Peyer's patch (tissue), 4 donors: Measurements from ENCODE around the gene KLHDC7A. TPM values are rescaled to one million over a fixed set of nuclear protein-coding genes. Genes with fewer than 3 reads are reported as not detected.

Experiments
- DNase-seq, 3 donors: peaks; one replicate each; pipeline ENCODE4 v3.0.0-alpha.2; 2017 to 2019
- H3K27ac ChIP-seq, 4 donors: fragments of 200-600 bp; sonication (generic); one replicate each; pipeline ENCODE4 v1.5.1; 2016 to 2019
- H3K27me3 ChIP-seq, 2 donors: fragments of 200-600 bp; sonication (generic); one replicate each; pipeline ENCODE4 v1.5.1; 2019
- H3K36me3 ChIP-seq, 3 donors: fragments of 200-600 bp; sonication (generic); one replicate each; pipeline ENCODE4 v1.5.1; 2016 to 2019
- H3K4me1 ChIP-seq, 4 donors: fragments of 200-600 bp; sonication (generic); one replicate each; pipeline ENCODE4 v1.5.1; 2016 to 2019
- H3K4me3 ChIP-seq, 4 donors: fragments of 200-600 bp; sonication (generic); 1 replicate in 3 of 4; 2 replicates in 1 of 4; pipeline ENCODE4 v1.5.1; 2016 to 2019; ENCODE audit warnings: mild to moderate bottlenecking in 1 of 4
- H3K9me3 ChIP-seq, 4 donors: fragments of 200-600 bp; sonication (generic); one replicate each; pipeline ENCODE4 v1.5.1; 2016 to 2019; ENCODE audit warnings: mild to moderate bottlenecking in 1 of 4
- CTCF ChIP-seq, 6 experiments: fragments of 450-650 bp in 4 of 6; fragments of 200-600 bp in 2 of 6; sonication (generic) in 1 of 6; IDR thresholded peaks; one replicate each; pipeline ENCODE4 v1.5.1; 2017 to 2019; ENCODE audit warnings: antibody characterized with exemption in 6 of 6, mild to moderate bottlenecking in 3 of 6, moderate library complexity in 1 of 6
- POLR2A ChIP-seq, 2 donors: fragments of 450-650 bp; IDR thresholded peaks; one replicate each; pipeline ENCODE4 v1.5.1; 2017; ENCODE audit warnings: antibody characterized with exemption in 2 of 2, mild to moderate bottlenecking in 2 of 2, moderate library complexity in 2 of 2
- total RNA-seq, 4 donors: library from RNA; depleted of rRNA; stranded (reverse); fragments of >200 nt; gene quantifications; one replicate each; pipeline ENCODE4 v1.1.0, GENCODE V29; 2016

Gene KLHDC7A
- total RNA-seq, 4 donors from 2014 or later: 0.27 to 0.70 (median 0.38) TPM; not detected in 1

- TF ChIP-seq CTCF (IDR thresholded peaks at IDR 0.05) (no peak), POLR2A (IDR thresholded peaks at IDR 0.05) (no peak)
- no peak overlapping the region for H3K4me3 ChIP-seq
- DNase-seq: no peak
- no peaks in the 10 kb centered on the region for H3K4me1 ChIP-seq
- H3K27ac ChIP-seq: no peak overlapping the region
- no peaks in the 10 kb centered on the region for H3K9me3 ChIP-seq
- no peaks in the 10 kb centered on the region for H3K27me3 ChIP-seq
- H3K36me3 ChIP-seq: no peaks in the 10 kb centered on the region
These were observed 23.9 kb downstream of the KLHDC7A start for GRCh38 chr1:18504609-18505008.

DNA sequence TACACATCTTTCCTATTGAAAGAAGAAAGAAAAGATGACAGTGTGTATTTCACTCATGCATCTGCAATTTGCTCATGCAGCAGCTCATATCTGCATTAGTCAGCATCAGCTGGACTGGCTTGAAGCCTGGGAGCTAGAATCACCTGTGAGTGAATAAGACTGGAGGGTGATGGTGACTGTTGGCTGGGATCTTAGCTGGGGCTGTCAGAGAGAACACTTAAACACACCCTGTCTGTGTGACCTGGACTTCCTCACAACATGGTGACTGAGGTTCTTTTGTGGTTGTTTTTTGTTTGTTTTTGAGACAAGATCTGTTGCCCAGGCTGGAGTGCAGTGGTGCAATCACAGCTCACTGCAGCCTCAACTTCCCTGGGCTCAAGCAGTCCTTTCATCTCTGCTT, 24.9 kb downstream of the KLHDC7A start:
- DNase-seq: no peak
- H3K9me3 ChIP-seq: no peaks in the 10 kb centered on the region
- H3K4me1 ChIP-seq: no peaks in the 10 kb centered on the region
- no peak for TF ChIP-seq CTCF (IDR thresholded peaks at IDR 0.05)
- no peak for TF ChIP-seq POLR2A (IDR thresholded peaks at IDR 0.05)
- H3K27me3 ChIP-seq: no peaks in the 10 kb centered on the region
- no peak overlapping the region for H3K27ac ChIP-seq
- H3K36me3 ChIP-seq: no peaks in the 10 kb centered on the region
- no peak overlapping the region for H3K4me3 ChIP-seq

GRCh38 chr1:18508084-18508483, 27.4 kb downstream of the KLHDC7A start:
- DNase-seq: no peak
- H3K4me1 ChIP-seq: no peaks in the 10 kb centered on the region

DNA sequence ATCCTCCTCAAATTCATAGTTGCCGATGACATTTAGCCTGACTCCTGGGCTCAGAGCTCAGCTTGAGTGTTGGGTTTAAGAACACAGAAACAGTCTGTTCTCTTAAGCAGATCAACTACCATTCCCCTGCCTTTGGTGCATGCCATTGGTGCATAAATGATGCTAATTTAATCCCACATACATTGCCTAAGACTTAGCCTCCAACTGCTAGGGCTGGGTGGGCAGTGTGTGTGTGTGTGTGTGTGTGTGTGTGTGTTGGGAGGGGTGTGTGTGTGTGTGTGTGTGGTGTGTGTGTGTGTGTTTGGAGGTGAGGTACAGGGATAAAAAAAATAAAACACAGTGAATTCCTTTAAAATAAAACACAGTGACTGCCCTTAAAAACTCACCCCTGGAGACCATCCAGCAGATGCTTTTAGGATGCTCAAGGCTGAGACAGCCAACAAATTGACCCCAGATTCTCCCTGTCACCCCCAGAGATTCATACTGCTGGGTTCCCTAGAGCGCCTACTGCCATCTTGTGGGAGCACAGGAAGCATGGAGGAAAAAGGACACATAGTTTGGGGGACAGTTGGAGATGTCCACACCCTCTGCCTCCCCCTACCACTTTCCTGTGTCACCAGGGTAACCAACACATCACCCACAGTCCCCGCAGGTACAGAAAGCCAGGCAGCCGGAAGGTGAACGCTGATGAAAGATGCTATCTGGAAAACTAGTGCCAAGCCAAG, 30.6 kb downstream of the KLHDC7A start:
- Histone ChIP-seq H3K27ac (no peak overlapping the region), H3K36me3 (no peaks in the 10 kb centered on the region), H3K27me3 (no peaks in the 10 kb centered on the region), H3K4me1 (no peaks in the 10 kb centered on the region), H3K4me3 (no peak overlapping the region), H3K9me3 (peaks cover 0 to 3% (median 0%) of the 10 kb centered on the region in 4 donors)
- DNase-seq: no peak
- TF ChIP-seq CTCF (IDR thresholded peaks at IDR 0.05) (no peak), POLR2A (IDR thresholded peaks at IDR 0.05) (no peak)

More at GRCh38 chr1:18508084-18508483, 27.4 kb downstream of the KLHDC7A start:
- Histone ChIP-seq H3K4me3 (no peak overlapping the region), H3K27ac (no peak overlapping the region), H3K27me3 (no peaks in the 10 kb centered on the region), H3K9me3 (no peaks in the 10 kb centered on the region), H3K36me3 (no peaks in the 10 kb centered on the region)
- TF ChIP-seq POLR2A (IDR thresholded peaks at IDR 0.05) (no peak), CTCF (IDR thresholded peaks at IDR 0.05) (no peak)

DNA sequence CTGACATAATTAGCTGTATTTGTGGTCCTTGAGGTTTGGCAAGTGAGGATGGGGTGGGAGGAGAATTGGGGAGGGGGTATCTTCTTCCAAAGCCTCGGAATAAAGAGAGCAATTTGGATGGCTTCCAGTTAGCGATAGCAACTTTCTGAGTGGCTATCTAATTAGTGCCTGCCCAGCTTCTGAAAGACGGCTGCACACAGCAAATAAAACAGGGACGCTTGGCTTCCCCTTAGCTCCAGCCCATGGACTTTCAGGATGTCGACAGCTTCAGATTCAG, 31.1 kb downstream of the KLHDC7A start:
- H3K27ac ChIP-seq: no peak overlapping the region
- no peak for DNase-seq
- no peak for TF ChIP-seq POLR2A (IDR thresholded peaks at IDR 0.05)
- no peak for TF ChIP-seq CTCF (IDR thresholded peaks at IDR 0.05)

DNA sequence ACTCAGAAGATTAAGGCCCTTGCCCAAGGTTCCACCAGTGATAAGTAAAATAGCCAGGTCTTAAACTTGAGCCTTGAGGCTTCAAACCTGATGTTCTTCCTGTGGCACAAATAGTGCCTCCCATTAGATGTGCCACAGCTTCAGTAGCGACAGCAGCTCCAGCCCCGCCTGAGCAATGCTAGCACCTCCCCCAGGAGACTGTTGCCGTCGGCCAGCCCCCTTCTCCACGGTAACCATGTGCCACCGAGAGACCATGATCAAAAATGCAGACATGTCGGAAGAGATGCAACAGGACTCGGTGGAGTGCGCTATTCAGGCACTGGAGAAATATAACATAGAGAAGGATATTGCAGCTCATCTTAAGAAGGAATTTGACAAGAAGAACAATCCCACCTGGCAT, 32.2 kb downstream of the KLHDC7A start:
- Histone ChIP-seq H3K4me1 (no peaks in the 10 kb centered on the region), H3K27me3 (no peaks in the 10 kb centered on the region), H3K27ac (no peak overlapping the region), H3K4me3 (no peak overlapping the region), H3K9me3 (peaks cover 0 to 6% (median 0%) of the 10 kb centered on the region in 4 donors), H3K36me3 (no peaks in the 10 kb centered on the region)
- DNase-seq: no peak
- no peak for TF ChIP-seq POLR2A (IDR thresholded peaks at IDR 0.05)
- TF ChIP-seq CTCF (IDR thresholded peaks at IDR 0.05): no peak

More for the DNA sequence above, 31.1 kb downstream of the KLHDC7A start:
- Histone ChIP-seq H3K27me3 (no peaks in the 10 kb centered on the region), H3K4me3 (no peak overlapping the region), H3K36me3 (no peaks in the 10 kb centered on the region), H3K4me1 (no peaks in the 10 kb centered on the region), H3K9me3 (peaks cover 0 to 6% (median 0%) of the 10 kb centered on the region in 4 donors)
